ENCODE results near the gene LRP1-AS.
A peak's percentile ranks its signal among the peaks of the same experiment; 100 is the strongest.

Gene LRP1-AS

DNA sequence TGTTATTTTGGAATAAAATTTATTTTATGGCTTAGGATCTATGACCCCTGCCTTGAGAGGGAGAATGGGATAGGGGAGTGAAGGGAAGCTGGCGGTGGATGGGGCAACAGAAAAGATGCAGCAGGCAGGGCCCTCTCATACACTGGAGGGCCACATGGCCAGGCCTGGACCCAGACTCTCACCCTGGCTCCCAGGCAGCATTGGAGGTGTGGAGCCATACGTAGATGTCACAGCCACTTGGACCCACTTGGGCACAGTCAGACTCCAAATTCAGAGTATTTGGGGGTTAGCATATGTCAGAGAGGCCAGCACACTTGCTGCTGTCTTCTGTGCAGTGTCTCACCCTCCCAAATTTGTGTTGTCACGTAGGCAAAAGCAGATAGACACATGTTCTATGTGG, 52.0 kb downstream of the LRP1-AS start:
- DNase-seq: peak; percentile 2
